Measurements from ENCODE around the gene RAB6A. TPM values are rescaled to one million over a fixed set of nuclear protein-coding genes. Genes with fewer than 3 reads are reported as not detected.
"Not testable (repeated sequence)": the region's sequence is repeated elsewhere in the genome, so short reads cannot be mapped to it uniquely, and the experiment has no call there.

Gene RAB6A
- total RNA-seq, 2 experiments from 2014 or later: 82.1 to 83.8 TPM

- H3K36me3 Mint-ChIP-seq (ENCODE audit: low read depth); H3K9me3 Mint-ChIP-seq; H3K27me3 Mint-ChIP-seq; H3K27ac Mint-ChIP-seq; H3K4me1 Mint-ChIP-seq; H3K4me3 Mint-ChIP-seq; DNase-seq: not testable (repeated sequence)
- ChIA-PET CTCF (interaction anchor here (0.6 kb wide), 1 partner anchor 75 kb away, joined by 3 read pairs; no protein-coding TSS in a partner anchor), POLR2A (interaction anchor here (0.6 kb wide), 1 partner anchor 169 kb away, joined by 3 read pairs; no protein-coding TSS in a partner anchor)
Observed at GRCh38 chr11:73735959-73736358, 24.9 kb downstream of the RAB6A start.

- Mint-ChIP-seq H3K4me3 (no peak overlapping the region), H3K4me1 (peaks cover 6% of the 10 kb centered on the region), H3K27me3 (no peaks in the 10 kb centered on the region), H3K36me3 (ENCODE audit: low read depth) (peaks cover 10% of the 10 kb centered on the region), H3K9me3 (no peaks in the 10 kb centered on the region), H3K27ac (no peak overlapping the region)
- CTCF ChIA-PET: no interaction called here
- DNase-seq: no peak
- POLR2A ChIA-PET: no interaction called here
Observed at GRCh38 chr11:73734993-73735392, 25.9 kb downstream of the RAB6A start.

GRCh38 chr11:73734011-73734410 lies 26.9 kb downstream of the RAB6A start:
- DNase-seq: not testable (repeated sequence)
- CTCF ChIA-PET: interaction anchor here (0.6 kb wide), 1 partner anchor 10 kb away, joined by 3 read pairs; no protein-coding TSS in a partner anchor

GRCh38 chr11:73732936-73733335 lies 27.9 kb downstream of the RAB6A start:
- DNase-seq, H3K9me3 Mint-ChIP-seq, H3K4me1 Mint-ChIP-seq, H3K27ac Mint-ChIP-seq, H3K27me3 Mint-ChIP-seq, H3K4me3 Mint-ChIP-seq, POLR2A ChIA-PET: not testable (repeated sequence)
- H3K36me3 Mint-ChIP-seq (ENCODE audit: low read depth): peaks cover 27% of the 10 kb centered on the region
- CTCF ChIA-PET: interaction anchor here (2.1 kb wide), 1 partner anchor 13 kb away, joined by 7 read pairs; no protein-coding TSS in a partner anchor

More at GRCh38 chr11:73734011-73734410, 26.9 kb downstream of the RAB6A start:
- H3K4me3 Mint-ChIP-seq, POLR2A ChIA-PET, H3K9me3 Mint-ChIP-seq, H3K4me1 Mint-ChIP-seq, H3K27me3 Mint-ChIP-seq, H3K27ac Mint-ChIP-seq: not testable (repeated sequence)
- peaks cover 20% of the 10 kb centered on the region for H3K36me3 Mint-ChIP-seq (ENCODE audit: low read depth)

- CTCF ChIA-PET: no interaction called here
Observed at GRCh38 chr11:73729594-73730206, 31.2 kb downstream of the RAB6A start.

GRCh38 chr11:73728000-73728399 lies 32.9 kb downstream of the RAB6A start:
- ChIA-PET POLR2A (no interaction called here), CTCF (interaction anchor here (0.6 kb wide), 1 partner anchor 18 kb away, joined by 3 read pairs; no protein-coding TSS in a partner anchor)
- H3K4me1 Mint-ChIP-seq: peaks cover 3% of the 10 kb centered on the region
- H3K27ac Mint-ChIP-seq: no peak overlapping the region
- no peaks in the 10 kb centered on the region for H3K27me3 Mint-ChIP-seq
- H3K36me3 Mint-ChIP-seq (ENCODE audit: low read depth): peaks cover 42% of the 10 kb centered on the region
- no peaks in the 10 kb centered on the region for H3K9me3 Mint-ChIP-seq
- no peak overlapping the region for H3K4me3 Mint-ChIP-seq
- DNase-seq: no peak

More at GRCh38 chr11:73729594-73730206, 31.2 kb downstream of the RAB6A start:
- peaks cover 39% of the 10 kb centered on the region for H3K36me3 Mint-ChIP-seq (ENCODE audit: low read depth)
- H3K4me3 Mint-ChIP-seq: no peak overlapping the region
- POLR2A ChIA-PET: no interaction called here
- H3K4me1 Mint-ChIP-seq: peaks cover 3% of the 10 kb centered on the region
- no peaks in the 10 kb centered on the region for H3K9me3 Mint-ChIP-seq
- DNase-seq: no peak
- no peak overlapping the region for H3K27ac Mint-ChIP-seq
- H3K27me3 Mint-ChIP-seq: no peaks in the 10 kb centered on the region

- peaks cover 46% of the 10 kb centered on the region for H3K36me3 Mint-ChIP-seq (ENCODE audit: low read depth)
- no peak for DNase-seq
- H3K4me1 Mint-ChIP-seq: peaks cover 3% of the 10 kb centered on the region
- POLR2A ChIA-PET: no interaction called here
- no peak overlapping the region for H3K4me3 Mint-ChIP-seq
- CTCF ChIA-PET: no interaction called here
- no peak overlapping the region for H3K27ac Mint-ChIP-seq
- H3K9me3 Mint-ChIP-seq: no peaks in the 10 kb centered on the region
- H3K27me3 Mint-ChIP-seq: no peaks in the 10 kb centered on the region
Observed at GRCh38 chr11:73726825-73727224, 34.0 kb downstream of the RAB6A start.

GRCh38 chr11:73717136-73717535 lies 43.7 kb downstream of the RAB6A start:
- peaks cover 30% of the 10 kb centered on the region for H3K36me3 Mint-ChIP-seq (ENCODE audit: low read depth)
- H3K27me3 Mint-ChIP-seq: no peaks in the 10 kb centered on the region
- H3K4me1 Mint-ChIP-seq: peaks cover 14% of the 10 kb centered on the region
- DNase-seq: no peak
- no peak overlapping the region for H3K27ac Mint-ChIP-seq
- H3K9me3 Mint-ChIP-seq: no peaks in the 10 kb centered on the region
- no peak overlapping the region for H3K4me3 Mint-ChIP-seq
- POLR2A ChIA-PET: no interaction called here
- CTCF ChIA-PET: no interaction called here

GRCh38 chr11:73716153-73717056 lies 44.5 kb downstream of the RAB6A start:
- ChIA-PET POLR2A (no interaction called here), CTCF (interaction anchor here (0.7 kb wide), 1 partner anchor 1839 kb away, joined by 3 read pairs; no protein-coding TSS in a partner anchor)
- no peak for DNase-seq
- no peaks in the 10 kb centered on the region for H3K9me3 Mint-ChIP-seq
- H3K4me1 Mint-ChIP-seq: peaks cover 14% of the 10 kb centered on the region
- peak overlapping the region; percentile 70 for H3K27ac Mint-ChIP-seq
- no peaks in the 10 kb centered on the region for H3K27me3 Mint-ChIP-seq
- H3K4me3 Mint-ChIP-seq: no peak overlapping the region
- H3K36me3 Mint-ChIP-seq (ENCODE audit: low read depth): peaks cover 25% of the 10 kb centered on the region

GRCh38 chr11:73715541-73715940 lies 45.3 kb downstream of the RAB6A start:
- Mint-ChIP-seq H3K36me3 (ENCODE audit: low read depth) (peaks cover 22% of the 10 kb centered on the region), H3K4me3 (no peak overlapping the region), H3K4me1 (peaks cover 14% of the 10 kb centered on the region), H3K9me3 (no peaks in the 10 kb centered on the region), H3K27me3 (no peaks in the 10 kb centered on the region), H3K27ac (no peak overlapping the region)
- no peak for DNase-seq
- CTCF ChIA-PET: interaction anchor here (0.7 kb wide), 1 partner anchor 1840 kb away, joined by 3 read pairs; no protein-coding TSS in a partner anchor
- POLR2A ChIA-PET: no interaction called here

- peaks cover 2% of the 10 kb centered on the region for H3K4me1 Mint-ChIP-seq
- H3K36me3 Mint-ChIP-seq (ENCODE audit: low read depth): peaks cover 14% of the 10 kb centered on the region
- no peaks in the 10 kb centered on the region for H3K9me3 Mint-ChIP-seq
- ChIA-PET POLR2A (no interaction called here), CTCF (interaction anchor here (0.6 to 0.7 kb wide), 2 partner anchors 15 to 190 kb away, joined by 3 to 4 read pairs; no protein-coding TSS in a partner anchor)
- no peaks in the 10 kb centered on the region for H3K27me3 Mint-ChIP-seq
- no peak overlapping the region for H3K27ac Mint-ChIP-seq
- DNase-seq: no peak
- no peak overlapping the region for H3K4me3 Mint-ChIP-seq
Observed at GRCh38 chr11:73710964-73711363, 49.9 kb downstream of the RAB6A start.

- POLR2A ChIA-PET: no interaction called here
- Mint-ChIP-seq H3K4me3 (no peak overlapping the region), H3K36me3 (ENCODE audit: low read depth) (peaks cover 17% of the 10 kb centered on the region), H3K27me3 (no peaks in the 10 kb centered on the region), H3K4me1 (no peaks in the 10 kb centered on the region), H3K9me3 (no peaks in the 10 kb centered on the region), H3K27ac (no peak overlapping the region)
- no peak for DNase-seq
- CTCF ChIA-PET: no interaction called here
Observed at GRCh38 chr11:73705053-73705452, 55.8 kb downstream of the RAB6A start.

GRCh38 chr11:73693899-73694525 lies 66.9 kb downstream of the RAB6A start:
- Mint-ChIP-seq H3K4me3 (no peak overlapping the region), H3K9me3 (no peaks in the 10 kb centered on the region), H3K27ac (no peak overlapping the region), H3K27me3 (no peaks in the 10 kb centered on the region), H3K4me1 (no peaks in the 10 kb centered on the region), H3K36me3 (ENCODE audit: low read depth) (peaks cover 7% of the 10 kb centered on the region)
- DNase-seq: no peak
- CTCF ChIA-PET: interaction anchor here (0.5 to 0.9 kb wide), 4 partner anchors 12 to 343 kb away, joined by 3 to 4 read pairs (median 4); no protein-coding TSS in a partner anchor
- POLR2A ChIA-PET: no interaction called here

Data from activated CD4-positive, alpha-beta T cell treated with anti-CD3 and anti-CD28 coated beads, Interleukin-2, amount 10 ng/mL, durations not matched to agents 7 days and 5 days (primary cell).